GM12878 (cell line): Measurements from ENCODE around the gene CTDP1. TPM values are rescaled to one million over a fixed set of nuclear protein-coding genes. Genes with fewer than 3 reads are reported as not detected.

ENCODE experiments used
- ATAC-seq: fragments of 200-7000 bp; cut with Tn5 transposase; 3 replicates; pipeline ENCODE4 v1.9.1; 2020; ENCODE audit warnings: mild to moderate bottlenecking, moderate library complexity
- BruUV-seq: library from RNA; stranded (reverse); fragments of 400-500 nt; replicated peaks from 2 replicates; lab custom pipeline; 2021; lab: Mats Ljungman, UMichigan
- CTCF ChIA-PET: fragments of 300-600 bp; sonication (Branson Sonifier 250); formaldehyde crosslinking; extraction: SDS; loops from one replicate; lab custom pipeline; 2021; ENCODE audit warnings: inconsistent platforms; lab: Yijun Ruan, JAX
- POLR2A ChIA-PET: fragments of 350-600 bp; formaldehyde crosslinking; extraction: SDS; loops from one replicate; lab custom pipeline; 2021; ENCODE audit warnings: inconsistent platforms; lab: Charles Lee
- RAD21 ChIA-PET: fragments of 300-600 bp; sonication (Branson Sonifier 250); formaldehyde crosslinking; loops from one replicate; lab custom pipeline; 2023; ENCODE audit warnings: antibody characterized with exemption; ENCODE audit not compliant: unreplicated experiment; lab: Charles Lee
- SMC1A ChIA-PET: fragments of 300-600 bp; sonication (Branson Sonifier 250); formaldehyde crosslinking; loops from one replicate; lab custom pipeline; 2023; ENCODE audit not compliant: unreplicated experiment, uncharacterized antibody; lab: Charles Lee
- DNase-seq: peaks from one replicate; pipeline ENCODE4 v3.0.0-alpha.2; 2011; ENCODE audit warnings: low read depth, low spot score
- FAIRE-seq: peaks from 3 replicates; lab custom pipeline; 2011; peaks lifted over from hg19 to GRCh38; lab: Jason Lieb, UNC
- H2AFZ ChIP-seq: 2 replicates; pipeline ENCODE4 v1.6.0; 2011; ENCODE audit warnings: low read depth, low read length, control low read depth; ENCODE audit not compliant: control insufficient read depth
- H3K27ac ChIP-seq: 2 replicates; pipeline ENCODE4 v1.5.1; 2011; ENCODE audit warnings: control low read depth; ENCODE audit not compliant: control insufficient read depth, insufficient read depth
- H3K27me3 ChIP-seq, 2 experiments: replicated peaks in 1 of 2; 2 replicates each; pipeline versions ENCODE4 v1.6.0 to v1.6.1; 2011; ENCODE audit warnings: low read length in 1 of 2; ENCODE audit not compliant: control insufficient read depth in 2 of 2, insufficient read depth in 2 of 2
- H3K36me3 ChIP-seq, 2 experiments: 2 replicates each; pipeline ENCODE4 v1.5.1; 2011; ENCODE audit warnings: low read length in 1 of 2; ENCODE audit not compliant: control insufficient read depth in 2 of 2, insufficient read depth in 2 of 2
- H3K4me1 ChIP-seq: 2 replicates; pipeline ENCODE4 v1.6.1; 2011; ENCODE audit warnings: mild to moderate bottlenecking, low read length, moderate library complexity, mixed read lengths; ENCODE audit not compliant: control insufficient read depth, insufficient read depth
- H3K4me2 ChIP-seq: 2 replicates; pipeline ENCODE4 v1.6.0; 2011; ENCODE audit warnings: control low read depth; ENCODE audit not compliant: control insufficient read depth, insufficient read depth
- H3K4me3 ChIP-seq: fragments of 200-600 bp; sonication (generic); 2 replicates; pipeline ENCODE4 v1.5.1; 2016
- H3K79me2 ChIP-seq: 2 replicates; pipeline ENCODE4 v1.6.0; 2011; ENCODE audit warnings: low read length; ENCODE audit not compliant: control insufficient read depth, insufficient read depth
- H3K9ac ChIP-seq: 2 replicates; pipeline ENCODE4 v1.8.0; 2011; ENCODE audit warnings: low read length, control low read depth, mixed read lengths; ENCODE audit not compliant: control insufficient read depth, insufficient read depth
- H3K9me3 ChIP-seq: replicated peaks from 3 replicates; pipeline ENCODE4 v1.5.1; 2011; ENCODE audit warnings: mild to moderate bottlenecking, low read length; ENCODE audit not compliant: control insufficient read depth, insufficient read depth
- H4K20me1 ChIP-seq: 2 replicates; pipeline ENCODE4 v1.6.0; 2011; ENCODE audit not compliant: control insufficient read depth, insufficient read depth
- BHLHE40 ChIP-seq, 2 experiments: fragments of 450-650 bp in 1 of 2; IDR thresholded peaks; 2 replicates each; pipeline ENCODE4 v1.6.1; 2011 to 2017; ENCODE audit warnings: low read depth in 2 of 2, borderline replicate concordance in 1 of 2, improper control_type of control experiment in 1 of 2, low read length in 1 of 2, mild to moderate bottlenecking in 1 of 2
- CBX5 ChIP-seq: sonication (generic); IDR thresholded peaks from 2 replicates; pipeline ENCODE4 v1.6.1; 2016; ENCODE audit warnings: low read depth, moderate library complexity, mild to moderate bottlenecking, inconsistent platforms
- E2F4 ChIP-seq: IDR thresholded peaks from 2 replicates; pipeline ENCODE4 v1.6.1; 2012; ENCODE audit warnings: low read depth, low read length, improper control_type of control experiment
- NFIC ChIP-seq: IDR thresholded peaks from 2 replicates; pipeline ENCODE4 v1.6.1; 2012; ENCODE audit warnings: low read depth, mild to moderate bottlenecking, inconsistent platforms, low read length, moderate library complexity
- POLR2AphosphoS5 ChIP-seq: IDR thresholded peaks from 2 replicates; pipeline ENCODE4 v1.6.1; 2011; ENCODE audit warnings: mild to moderate bottlenecking, low read length, inconsistent platforms
- RCOR1 ChIP-seq: conservative IDR thresholded peaks from 2 replicates; pipeline ENCODE4 v1.6.1; 2012; ENCODE audit warnings: low read depth, low read length, improper control_type of control experiment
- SUPT20H ChIP-seq: IDR thresholded peaks from 2 replicates; pipeline ENCODE4 v1.6.1; 2011; ENCODE audit warnings: low read depth, mild to moderate bottlenecking, low read length, moderate library complexity, borderline replicate concordance; ENCODE audit not compliant: control insufficient read depth
- USF1 ChIP-seq: IDR thresholded peaks from 2 replicates; pipeline ENCODE4 v1.6.1; 2011; ENCODE audit warnings: borderline replicate concordance, low read depth, mild to moderate bottlenecking, moderate library complexity, mixed read lengths, low read length; ENCODE audit not compliant: insufficient read depth; ENCODE audit errors: extremely low read length
- ZNF687 ChIP-seq: fragments of 450-650 bp; IDR thresholded peaks from 2 replicates; pipeline ENCODE4 v1.6.1; 2017; ENCODE audit warnings: mild to moderate bottlenecking, moderate library complexity
- WGBS: methylation state at CpG from one replicate; pipeline ENCODE4 v1.1.6; 2016; ENCODE audit warnings: low lambda C conversion rate; ENCODE audit not compliant: insufficient replicate concordance, insufficient coverage; ENCODE audit errors: missing lambda C conversion rate; 5-methylcytosine and 5-hydroxymethylcytosine counted together
- in situ Hi-C: fragments of 300-500 bp; cut with MboI; formaldehyde crosslinking; loops from 9 replicates; pipeline ENCODE4 v1.14.3; 2018; ENCODE audit warnings: mixed read lengths
- intact Hi-C: fragments of 100-400 bp; cut with micrococcal nuclease; formaldehyde crosslinking; loops from one replicate; pipeline ENCODE4 v1.14.2; 2022; ENCODE audit not compliant: unreplicated experiment
- polyA plus RNA-seq, 11 experiments: library from polyadenylated mRNA; depleted of rRNA in 4 of 11; unstranded in 6 of 11; stranded (reverse) in 5 of 11; fragments of >200 nt; fragmentation: Nextera tagmentation in 4 of 11; fragmentation: Illumina TruSeq in 1 of 11; extraction: Ambion mirVana in 4 of 11; extraction: Trizol in 1 of 11; gene quantifications; 1 replicate in 1 of 11; 2 replicates in 10 of 11; pipeline versions ENCODE4 v1.2.1 to v1.2.3, GENCODE V29; 2011 to 2016; ENCODE audit warnings: inconsistent platforms in 2 of 11, missing spikeins in 2 of 11, low read depth in 1 of 11
- total RNA-seq, 4 experiments: library from RNA; depleted of rRNA in 3 of 4; stranded (reverse); fragments of >200 nt in 3 of 4; fragmentation: Illumina TruSeq in 1 of 4; extraction: Trizol in 1 of 4; gene quantifications; 2 replicates each; pipeline versions ENCODE4 v1.2.1 to v1.2.3, GENCODE V29; 2013 to 2021

CTDP1 gene
- total and polyA plus RNA-seq, 10 of the 15 experiments (the other 5 are each of a cell fraction or from before 2014, with no cell fraction given) = 0.32 to 31.3 (median 8.8) TPM

- intact Hi-C loops = loop anchor here (10.0 kb wide), 1 partner anchor 189 kb away; the partner anchor contains the start of gene TXNL4A
- TF ChIP-seq NFIC = no peak
- no peak for TF ChIP-seq CBX5
- TF ChIP-seq POLR2AphosphoS5 = no peak
- TF ChIP-seq ZNF687 = no peak
- TF ChIP-seq SUPT20H = no peak
- TF ChIP-seq E2F4 = no peak
- no peak for TF ChIP-seq USF1
- no peak for TF ChIP-seq BHLHE40 (IDR thresholded peaks at IDR 0.05; ENCODE audit: borderline replicate concordance in 1 of 2, low read depth in 2 of 2, low read length in 1 of 2)
- TF ChIP-seq RCOR1 = no peak
- TF ChIP-seq, all 136 proteins: peak for 0
- 8% methylated on average over 7 of the region's 7 CpGs for WGBS
Observed at GRCh38 chr18:79796016-79796415, 116.4 kb downstream of the CTDP1 start.

More at GRCh38 chr18:79796016-79796415, 116.4 kb downstream of the CTDP1 start:
- Histone ChIP-seq H3K79me2 (no peaks in the 10 kb centered on the region), H4K20me1 (no peaks in the 10 kb centered on the region), H3K36me3 (no peaks in the 10 kb centered on the region), H2AFZ (no peak overlapping the region), H3K27ac (no peak overlapping the region), H3K9me3 (no peaks in the 10 kb centered on the region), H3K4me1 (no peaks in the 10 kb centered on the region), H3K27me3 (peaks cover 0 to 6% of the 10 kb centered on the region in 2 experiments; a peak in 3 of 4 replicates), H3K4me2 (no peak overlapping the region), H3K9ac (no peak overlapping the region), H3K4me3 (no peak overlapping the region)
- ATAC-seq (no peak), DNase-seq (no peak), FAIRE-seq (no peak)
- in situ Hi-C loops = no loop called here
- CTCF ChIA-PET = no interaction called here
- RAD21 ChIA-PET = no interaction called here
- no TSS peak for BruUV-seq
- POLR2A ChIA-PET = no interaction called here
- SMC1A ChIA-PET = no interaction called here
